DOHH2 (cell line): ENCODE data around the gene NPFFR1.

ENCODE experiments used
- H3F3A ChIP-seq: fragments of 200-600 bp; sonication (generic), shearing (Covaris generic); 2 replicates; pipeline ENCODE4 v1.6.0; 2016; ENCODE audit warnings: antibody characterized with exemption, mild to moderate bottlenecking; ENCODE audit not compliant: control insufficient read depth, insufficient read depth
- H3K27ac ChIP-seq: fragments of 200-600 bp; sonication (generic); 2 replicates; pipeline ENCODE4 v1.5.1; 2014; ENCODE audit warnings: low read depth, mild to moderate bottlenecking, low read length, moderate library complexity
- H3K27me3 ChIP-seq: fragments of 200-600 bp; sonication (generic); 2 replicates; pipeline ENCODE4 v1.6.1; 2014; ENCODE audit warnings: mild to moderate bottlenecking, low read length, mixed read lengths; ENCODE audit not compliant: control insufficient read depth
- H3K36me3 ChIP-seq: fragments of 200-600 bp; sonication (generic); 2 replicates; pipeline ENCODE4 v1.6.1; 2014; ENCODE audit warnings: mild to moderate bottlenecking, low read length, moderate library complexity, mixed read lengths; ENCODE audit not compliant: control insufficient read depth
- H3K4me1 ChIP-seq: fragments of 200-600 bp; sonication (generic); 2 replicates; pipeline ENCODE4 v1.6.1; 2014; ENCODE audit warnings: mild to moderate bottlenecking, low read length, mixed read lengths; ENCODE audit not compliant: control insufficient read depth
- H3K4me2 ChIP-seq: fragments of 200-600 bp; sonication (generic); 2 replicates; pipeline ENCODE4 v1.6.0; 2014; ENCODE audit warnings: mild to moderate bottlenecking, low read length, moderate library complexity
- H3K4me3 ChIP-seq: fragments of 200-600 bp; sonication (generic); 2 replicates; pipeline ENCODE4 v1.5.1; 2014; ENCODE audit warnings: mild to moderate bottlenecking, low read length, mixed read lengths
- H3K79me2 ChIP-seq: fragments of 200-600 bp; sonication (generic); 2 replicates; pipeline ENCODE4 v1.6.1; 2014; ENCODE audit warnings: mild to moderate bottlenecking, low read length, mixed read lengths; ENCODE audit not compliant: control insufficient read depth
- H3K9me2 ChIP-seq: fragments of 200-600 bp; sonication (generic); replicated peaks from 2 replicates; pipeline ENCODE4 v1.6.1; 2014; ENCODE audit warnings: mild to moderate bottlenecking, low read length, mixed read lengths; ENCODE audit not compliant: control insufficient read depth
- H3K9me3 ChIP-seq: fragments of 200-600 bp; sonication (generic); 2 replicates; pipeline ENCODE4 v1.6.1; 2014; ENCODE audit warnings: antibody characterized with exemption, low read length, mixed read lengths; ENCODE audit not compliant: control insufficient read depth, insufficient read depth
- H4K20me1 ChIP-seq: fragments of 200-600 bp; sonication (generic); 2 replicates; pipeline ENCODE4 v1.6.0; 2014; ENCODE audit warnings: low read depth, mild to moderate bottlenecking, antibody characterized with exemption, low read length, moderate library complexity; ENCODE audit not compliant: control insufficient read depth, insufficient read depth
- CTCF ChIP-seq: fragments of 200-600 bp; sonication (generic); IDR thresholded peaks from one replicate; pipeline ENCODE4 v1.5.1; 2014; ENCODE audit warnings: antibody characterized with exemption, mild to moderate bottlenecking, low read depth, low read length; ENCODE audit not compliant: poor library complexity, severe bottlenecking
- EZH2phosphoT487 ChIP-seq: fragments of 200-600 bp; sonication (generic); IDR thresholded peaks from 2 replicates; pipeline ENCODE4 v1.6.1; 2017; ENCODE audit warnings: borderline replicate concordance, mild to moderate bottlenecking, antibody characterized with exemption, low read length, moderate library complexity, mixed read lengths

The NPFFR1 gene

GRCh38 chr10:70269741-70270140 lies 14.1 kb downstream of the NPFFR1 start:
- Histone ChIP-seq H3K27ac (no peak overlapping the region), H3K27me3 (peaks cover 4% of the 10 kb centered on the region), H3K9me2 (no peaks in the 10 kb centered on the region), H4K20me1 (no peaks in the 10 kb centered on the region), H3F3A (no peaks in the 10 kb centered on the region), H3K9me3 (no peaks in the 10 kb centered on the region), H3K4me1 (peaks cover 16% of the 10 kb centered on the region), H3K36me3 (no peaks in the 10 kb centered on the region), H3K79me2 (no peaks in the 10 kb centered on the region), H3K4me2 (no peak overlapping the region), H3K4me3 (no peak overlapping the region)
- TF ChIP-seq CTCF (no peak), EZH2phosphoT487 (no peak)

- Histone ChIP-seq H3K4me2 (no peak overlapping the region), H3F3A (no peaks in the 10 kb centered on the region), H3K27ac (no peak overlapping the region), H3K4me1 (peaks cover 13% of the 10 kb centered on the region), H3K27me3 (peaks cover 4% of the 10 kb centered on the region), H3K36me3 (no peaks in the 10 kb centered on the region), H3K79me2 (no peaks in the 10 kb centered on the region), H4K20me1 (no peaks in the 10 kb centered on the region), H3K9me2 (no peaks in the 10 kb centered on the region), H3K9me3 (no peaks in the 10 kb centered on the region), H3K4me3 (no peak overlapping the region)
- no peak for TF ChIP-seq CTCF
- no peak for TF ChIP-seq EZH2phosphoT487
Measured at GRCh38 chr10:70268376-70268775, 15.4 kb downstream of the NPFFR1 start.

GRCh38 chr10:70267161-70267933 lies 16.5 kb downstream of the NPFFR1 start:
- H3K27me3 ChIP-seq: peaks cover 6% of the 10 kb centered on the region
- no peak overlapping the region for H3K4me3 ChIP-seq
- H3K27ac ChIP-seq: no peak overlapping the region
- H3K9me2 ChIP-seq: no peaks in the 10 kb centered on the region
- H3K79me2 ChIP-seq: no peaks in the 10 kb centered on the region
- H3K4me2 ChIP-seq: no peak overlapping the region
- no peaks in the 10 kb centered on the region for H3K9me3 ChIP-seq
- no peaks in the 10 kb centered on the region for H4K20me1 ChIP-seq
- H3K36me3 ChIP-seq: no peaks in the 10 kb centered on the region
- H3K4me1 ChIP-seq: peaks cover 4% of the 10 kb centered on the region
- no peak for TF ChIP-seq EZH2phosphoT487
- peak; percentile 77 for TF ChIP-seq CTCF
- no peaks in the 10 kb centered on the region for H3F3A ChIP-seq
